Tibial artery (tissue), 4 donors: ENCODE results near the gene OPHN1.
A peak's percentile ranks its signal among the peaks of the same experiment; 100 is the strongest.
"Not testable (repeated sequence)": the region's sequence is repeated elsewhere in the genome, so short reads cannot be mapped to it uniquely, and the experiment has no call there.

Experiments
- DNase-seq, 2 donors: peaks; one replicate each; pipeline ENCODE4 v3.0.0-alpha.2; 2019
- H3K27ac ChIP-seq, 2 donors: fragments of 200-600 bp; sonication (generic) in 1 of 2; 1 replicate in 1 of 2; 2 replicates in 1 of 2; pipeline ENCODE4 v1.5.1; 2018 to 2019; ENCODE audit warnings: mild to moderate bottlenecking in 1 of 2
- H3K27me3 ChIP-seq, 2 donors: fragments of 200-600 bp; sonication (generic) in 1 of 2; one replicate each; pipeline versions ENCODE4 v1.5.1 to v1.6.0; 2016 to 2019
- H3K36me3 ChIP-seq, 3 donors: fragments of 200-600 bp; sonication (generic) in 2 of 3; one replicate each; pipeline ENCODE4 v1.5.1; 2016 to 2019; ENCODE audit warnings: mild to moderate bottlenecking in 2 of 3
- H3K4me1 ChIP-seq, 4 donors: fragments of 200-600 bp; sonication (generic) in 2 of 4; 1 replicate in 3 of 4; 2 replicates in 1 of 4; pipeline ENCODE4 v1.5.1; 2016 to 2019
- H3K4me3 ChIP-seq, 2 donors: fragments of 200-600 bp; sonication (generic) in 1 of 2; 1 replicate in 1 of 2; 2 replicates in 1 of 2; pipeline ENCODE4 v1.5.1; 2018 to 2019; ENCODE audit warnings: mild to moderate bottlenecking in 2 of 2
- H3K9me3 ChIP-seq, 3 donors: fragments of 200-600 bp; sonication (generic) in 1 of 3; one replicate each; pipeline ENCODE4 v1.5.1; 2016 to 2019
- CTCF ChIP-seq, 2 experiments: fragments of 200-600 bp in 1 of 2; fragments of 450-650 bp in 1 of 2; IDR thresholded peaks; one replicate each; pipeline ENCODE4 v1.5.1; 2017 to 2019; ENCODE audit warnings: antibody characterized with exemption in 2 of 2, mild to moderate bottlenecking in 1 of 2, moderate library complexity in 1 of 2
- intact Hi-C: fragments of 100-400 bp; cut with DNase I; formaldehyde crosslinking; loops from one replicate; pipeline ENCODE4 v1.15.0; 2023; ENCODE audit warnings: low total_unique reads

Gene OPHN1

GRCh38 chrX:68273887-68274286 lies 159.4 kb downstream of the OPHN1 start:
- no peak for DNase-seq
- intact Hi-C loops = no loop called here
- H3K27me3 ChIP-seq = no peaks in the 10 kb centered on the region
- H3K9me3 ChIP-seq = no peaks in the 10 kb centered on the region
- H3K36me3 ChIP-seq = no peaks in the 10 kb centered on the region
- no peak overlapping the region for H3K27ac ChIP-seq
- TF ChIP-seq CTCF (IDR thresholded peaks at IDR 0.05) = no peak
- H3K4me3 ChIP-seq = no peak overlapping the region
- H3K4me1 ChIP-seq = no peaks in the 10 kb centered on the region

- H3K9me3 ChIP-seq, H3K4me1 ChIP-seq, intact Hi-C loops, H3K36me3 ChIP-seq, H3K27me3 ChIP-seq, H3K27ac ChIP-seq, DNase-seq, H3K4me3 ChIP-seq: not testable (repeated sequence)
Observed at GRCh38 chrX:68264793-68265192, 168.5 kb downstream of the OPHN1 start.

GRCh38 chrX:68261060-68261672 lies 172.1 kb downstream of the OPHN1 start:
- no peak overlapping the region for H3K27ac ChIP-seq
- intact Hi-C loops = no loop called here

GRCh38 chrX:68256990-68257389 lies 176.3 kb downstream of the OPHN1 start:
- Histone ChIP-seq H3K4me1 (no peaks in the 10 kb centered on the region), H3K36me3 (no peaks in the 10 kb centered on the region), H3K4me3 (no peak overlapping the region), H3K27me3 (no peaks in the 10 kb centered on the region), H3K27ac (no peak overlapping the region), H3K9me3 (no peaks in the 10 kb centered on the region)
- intact Hi-C loops = no loop called here
- no peak for TF ChIP-seq CTCF (IDR thresholded peaks at IDR 0.05)
- DNase-seq = no peak

More at GRCh38 chrX:68261060-68261672, 172.1 kb downstream of the OPHN1 start:
- TF ChIP-seq CTCF (IDR thresholded peaks at IDR 0.05) = no peak
- DNase-seq = peak in 1 of 2 donors; percentile 21
- no peaks in the 10 kb centered on the region for H3K9me3 ChIP-seq
- H3K4me3 ChIP-seq = no peak overlapping the region
- no peaks in the 10 kb centered on the region for H3K27me3 ChIP-seq
- H3K4me1 ChIP-seq = no peaks in the 10 kb centered on the region
- no peaks in the 10 kb centered on the region for H3K36me3 ChIP-seq

- no peak for DNase-seq
- TF ChIP-seq CTCF (IDR thresholded peaks at IDR 0.05) = no peak
- H3K27me3 ChIP-seq = no peaks in the 10 kb centered on the region
- H3K4me1 ChIP-seq = no peaks in the 10 kb centered on the region
- H3K27ac ChIP-seq = no peak overlapping the region
- H3K9me3 ChIP-seq = no peaks in the 10 kb centered on the region
- intact Hi-C loops = no loop called here
- H3K36me3 ChIP-seq = no peaks in the 10 kb centered on the region
- H3K4me3 ChIP-seq = no peak overlapping the region
Observed at GRCh38 chrX:68254738-68255645, 178.3 kb downstream of the OPHN1 start.

- Histone ChIP-seq H3K27ac (no peak overlapping the region), H3K4me3 (no peak overlapping the region), H3K4me1 (no peaks in the 10 kb centered on the region), H3K9me3 (no peaks in the 10 kb centered on the region), H3K27me3 (no peaks in the 10 kb centered on the region), H3K36me3 (no peaks in the 10 kb centered on the region)
- TF ChIP-seq CTCF (IDR thresholded peaks at IDR 0.05) = no peak
- intact Hi-C loops = no loop called here
- no peak for DNase-seq
Observed at GRCh38 chrX:68252664-68253063, 180.6 kb downstream of the OPHN1 start.
